Fibroblast of skin of right biceps (primary cell): ENCODE data around the gene LGR5.
"Not testable (repeated sequence)": the region's sequence is repeated elsewhere in the genome, so short reads cannot be mapped to it uniquely, and the experiment has no call there.

Experiments used
- DNase-seq: peaks from one replicate; pipeline ENCODE4 v3.0.0-alpha.2; 2013

LGR5 gene

GRCh38 chr12:71475280-71475679 lies 35.7 kb downstream of the LGR5 start:
- peak; percentile 47 for DNase-seq

GRCh38 chr12:71476513-71476912 lies 36.9 kb downstream of the LGR5 start:
- peak; percentile 95 for DNase-seq

- DNase-seq = no peak
Measured at GRCh38 chr12:71477609-71478008, 38.0 kb downstream of the LGR5 start.

GRCh38 chr12:71478270-71478669 lies 38.7 kb downstream of the LGR5 start:
- DNase-seq = no peak

- no peak for DNase-seq
Measured at GRCh38 chr12:71484272-71484905, 44.8 kb downstream of the LGR5 start.

DNA sequence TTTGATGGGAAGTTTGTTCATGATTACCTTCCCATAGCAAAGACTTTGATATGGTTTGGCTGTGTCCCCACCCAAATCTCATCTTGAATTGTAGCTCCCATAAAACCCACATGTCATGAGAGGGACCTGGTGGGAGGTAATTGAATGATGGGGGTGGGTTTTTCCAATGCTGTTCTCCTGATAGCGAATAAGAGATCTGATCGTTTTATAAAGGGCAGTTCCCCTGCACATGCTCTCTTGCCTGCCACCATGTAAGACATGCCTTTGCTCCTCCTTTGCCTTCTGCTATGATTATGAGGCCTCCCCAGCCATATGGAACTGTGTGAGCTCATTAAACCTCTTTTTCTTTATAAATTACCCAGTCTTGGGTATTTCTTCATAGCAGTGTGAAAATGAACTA lies 51.2 kb downstream of the LGR5 start:
- not testable (repeated sequence) for DNase-seq

DNA sequence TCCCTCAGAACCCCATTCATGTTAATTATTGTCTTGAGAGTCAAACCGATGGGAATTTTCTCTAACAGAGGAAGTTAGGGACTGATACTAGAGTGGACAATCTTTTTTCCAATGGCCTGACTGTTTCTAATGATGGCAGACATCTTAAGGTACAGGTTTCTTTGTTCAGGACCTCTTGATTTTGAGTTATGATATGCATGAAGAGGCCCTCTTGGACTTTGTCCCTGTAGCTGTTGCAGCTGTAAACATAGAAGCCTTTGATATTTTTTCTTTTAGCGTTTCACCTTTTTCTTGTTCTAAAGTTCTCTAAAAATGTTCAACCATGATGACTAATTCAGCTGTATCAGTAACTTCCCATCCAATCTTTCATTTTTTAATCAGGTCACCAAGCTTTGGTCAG lies 53.0 kb downstream of the LGR5 start:
- DNase-seq = no peak

- no peak for DNase-seq
Measured at GRCh38 chr12:71499834-71500233, 60.2 kb downstream of the LGR5 start.

GRCh38 chr12:71503579-71504391 lies 64.2 kb downstream of the LGR5 start:
- DNase-seq = no peak

DNA sequence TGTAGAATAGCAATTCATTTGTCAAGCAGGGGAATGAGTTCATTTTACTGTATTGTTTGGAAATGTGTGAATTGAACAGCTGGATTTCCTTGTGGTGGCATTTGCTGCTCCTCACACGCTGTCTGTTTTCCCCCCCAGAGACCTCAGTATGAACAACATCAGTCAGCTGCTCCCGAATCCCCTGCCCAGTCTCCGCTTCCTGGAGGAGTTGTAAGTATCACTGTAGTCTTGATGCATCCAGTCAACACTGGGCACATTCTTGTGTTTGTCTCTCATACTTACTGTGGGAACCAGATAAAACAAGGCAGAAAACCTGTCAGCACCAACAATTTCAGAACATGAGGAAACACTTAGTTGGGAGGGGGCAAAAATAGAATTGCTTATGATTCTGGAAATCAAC lies 64.9 kb downstream of the LGR5 start:
- DNase-seq = peak; percentile 16

- no peak for DNase-seq
Measured at GRCh38 chr12:71509705-71510104, 70.1 kb downstream of the LGR5 start.

DNA sequence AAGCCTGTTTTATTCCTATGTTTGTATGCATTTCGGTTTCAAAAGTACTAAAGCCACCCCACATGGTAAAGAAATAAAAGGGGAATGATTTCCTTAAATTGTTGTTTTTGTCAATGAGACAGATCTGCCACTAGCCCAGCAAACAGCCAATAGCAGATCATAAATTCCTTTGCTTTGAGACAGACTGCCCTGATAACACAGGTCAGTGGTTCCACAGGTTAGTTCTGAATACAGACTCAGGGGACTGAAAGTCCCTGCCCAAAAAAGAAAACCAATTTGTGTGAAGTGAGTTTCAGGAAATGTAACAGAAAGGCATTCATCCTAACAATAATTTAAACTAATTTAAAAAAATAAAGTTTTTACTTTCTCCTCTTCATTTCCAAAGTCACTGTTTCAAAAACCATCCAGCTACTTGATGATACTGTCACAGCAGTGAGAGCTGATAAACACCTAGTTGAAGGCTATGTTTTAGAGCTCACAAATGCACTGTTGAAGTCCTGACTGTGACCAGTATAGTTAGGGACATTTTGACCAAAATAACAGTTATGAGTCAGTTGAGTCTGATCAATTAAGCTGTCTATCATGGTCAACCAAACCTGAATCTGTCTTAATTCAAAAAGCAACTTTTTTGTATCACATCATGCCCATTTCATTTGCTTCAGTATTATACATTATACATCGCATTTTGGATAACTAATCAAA lies 77.7 kb downstream of the LGR5 start:
- no peak for DNase-seq

GRCh38 chr12:71521125-71521524 lies 81.5 kb downstream of the LGR5 start:
- no peak for DNase-seq

- no peak for DNase-seq
Measured at GRCh38 chr12:71524626-71525025, 85.0 kb downstream of the LGR5 start.

DNA sequence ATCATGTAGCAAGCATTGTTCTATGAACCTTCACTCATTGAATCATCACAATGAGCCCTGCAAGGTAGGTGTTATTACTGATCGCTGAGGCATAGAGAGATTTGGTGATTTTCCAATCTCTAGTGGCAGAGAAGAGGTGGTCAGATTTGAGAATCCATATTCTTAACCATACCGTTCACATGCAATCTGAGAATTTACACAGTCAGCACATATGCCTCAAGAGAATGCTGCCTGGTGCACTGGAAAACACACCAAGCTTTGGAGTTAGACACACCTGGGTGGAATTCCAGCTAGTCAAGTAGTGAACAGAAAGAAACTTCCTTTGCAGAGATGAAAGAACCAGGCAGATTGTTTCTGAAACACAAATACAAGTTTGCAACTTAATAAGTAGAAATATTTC lies 94.1 kb downstream of the LGR5 start:
- DNase-seq = no peak

GRCh38 chr12:71536279-71536938 lies 96.8 kb downstream of the LGR5 start:
- no peak for DNase-seq

DNA sequence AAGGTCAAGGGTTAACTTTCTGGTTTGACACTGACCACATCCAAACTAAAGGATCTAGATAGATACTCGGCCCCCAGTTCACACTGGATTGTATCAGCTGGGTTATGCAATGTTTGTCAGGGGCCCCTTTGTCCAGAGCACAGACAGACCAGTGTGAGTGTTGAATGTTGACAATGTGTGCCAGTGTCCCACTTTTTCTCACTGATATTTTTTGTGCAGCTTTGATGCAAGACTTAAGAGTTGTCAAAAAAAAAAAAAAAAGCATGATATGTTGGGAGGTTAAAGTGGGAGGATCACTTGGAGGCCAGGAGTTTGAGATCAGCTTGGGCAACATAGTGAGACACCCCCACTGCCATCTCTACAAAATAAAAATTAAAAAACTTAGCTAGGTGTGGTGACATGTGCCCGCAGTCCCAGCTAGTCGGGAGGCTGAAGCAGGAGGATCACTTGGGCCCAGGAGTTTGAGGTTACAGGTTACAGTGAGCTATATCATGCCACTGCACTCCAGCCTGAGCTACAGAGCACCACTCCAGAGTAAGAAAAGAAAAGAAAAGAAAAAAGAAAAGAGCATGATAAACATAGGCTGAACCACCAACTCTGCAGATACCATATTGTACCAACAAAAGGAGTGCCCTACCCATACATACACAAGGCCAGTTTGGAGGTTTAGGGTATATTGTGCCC lies 97.5 kb downstream of the LGR5 start:
- DNase-seq = no peak

DNA sequence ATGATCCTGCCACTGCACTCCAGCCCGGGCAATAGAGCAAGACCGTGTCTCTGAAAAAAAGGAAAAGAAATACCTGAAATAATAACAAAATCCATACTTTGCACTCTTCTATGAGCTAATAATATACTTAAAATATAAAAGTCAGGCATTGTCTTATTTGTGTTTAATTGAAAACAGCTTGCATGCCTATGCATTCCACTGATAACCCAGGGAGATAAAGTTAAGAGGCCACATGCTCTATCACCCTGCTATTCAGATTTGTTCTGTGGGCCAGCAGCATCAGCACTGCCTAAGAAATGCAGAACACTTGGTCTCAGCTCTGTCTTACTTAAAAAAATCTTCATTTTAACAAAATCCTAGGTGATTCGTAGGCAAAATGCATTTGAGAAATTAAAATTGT lies 99.2 kb downstream of the LGR5 start:
- DNase-seq = no peak

- no peak for DNase-seq
Measured at GRCh38 chr12:71541583-71541982, 102.0 kb downstream of the LGR5 start.

- DNase-seq = no peak
Measured at GRCh38 chr12:71546322-71546861, 106.8 kb downstream of the LGR5 start.

- no peak for DNase-seq
Measured at GRCh38 chr12:71548893-71549292, 109.3 kb downstream of the LGR5 start.

DNA sequence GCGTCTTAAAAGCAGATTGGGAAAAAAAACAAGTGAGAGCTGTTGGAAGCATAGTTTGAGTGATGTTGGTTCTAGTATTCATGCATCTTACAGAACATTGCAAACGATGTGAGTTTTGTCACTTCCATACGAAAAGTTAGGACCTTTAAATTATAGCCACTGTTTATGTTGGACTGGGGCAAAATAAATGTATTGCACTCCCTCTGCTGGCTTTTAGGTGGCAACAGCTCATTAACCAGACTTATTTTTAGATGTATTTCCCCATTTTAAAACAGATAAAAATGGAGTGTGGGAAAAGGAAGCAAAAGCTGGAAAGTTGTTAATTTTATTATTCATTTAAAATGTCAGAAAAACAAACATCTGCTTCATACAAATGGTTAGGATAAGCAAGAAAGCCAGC lies 111.9 kb downstream of the LGR5 start:
- peak; percentile 32 for DNase-seq
